ENCODE measurements around the gene BNIP2.

Gene BNIP2

DNA sequence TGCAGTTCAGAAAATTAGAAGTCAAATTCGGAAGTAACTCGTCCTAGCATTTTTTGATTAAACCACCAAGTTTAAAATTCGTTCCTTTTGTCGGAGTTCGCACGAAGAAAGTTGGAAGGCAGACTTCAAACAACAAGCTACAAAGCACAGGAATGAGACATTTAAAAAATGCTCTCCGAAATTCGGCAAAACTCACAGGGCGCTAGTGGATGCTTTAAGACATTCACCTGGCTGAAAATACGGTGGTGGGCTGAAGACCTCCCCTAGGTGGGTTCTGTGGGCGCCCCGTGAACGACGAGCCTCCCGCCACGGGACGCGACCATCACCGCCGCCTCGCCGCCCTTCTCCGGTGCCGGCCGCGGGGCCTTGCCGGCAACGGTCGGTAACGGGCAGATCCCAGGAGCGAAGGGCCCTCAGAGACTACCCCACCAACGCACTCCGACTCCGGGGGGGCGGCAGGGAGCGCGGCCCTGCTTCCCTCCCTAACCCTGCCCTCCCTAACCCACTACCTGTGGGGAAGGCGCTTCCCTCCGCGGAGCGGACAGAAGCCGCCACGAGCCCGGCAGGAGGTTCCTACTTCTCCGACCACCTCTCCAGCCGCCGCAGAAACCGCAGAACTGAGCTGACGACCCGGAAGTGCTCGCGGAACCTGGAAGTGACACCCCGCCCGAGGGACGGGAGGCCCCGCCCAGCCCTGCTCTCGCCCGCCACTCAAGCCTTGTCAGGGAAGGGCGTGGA is 32.1 kb downstream of the BNIP2 start, which contains the start of gene GTF2A2 (continued):
- no peak for TF ChIP-seq HOXD13 (CRISPR knock-in tag; IDR thresholded peaks at IDR 0.05; ENCODE audit: borderline replicate concordance)
- peak; percentile 76 for TF ChIP-seq SP3 (tag by site-specific recombination; IDR thresholded peaks at IDR 0.05)
- no peak for TF ChIP-seq MZF1 (tag by site-specific recombination; IDR thresholded peaks at IDR 0.05; ENCODE audit: borderline replicate concordance)
- TF ChIP-seq ZNF133 (tag by site-specific recombination; IDR thresholded peaks at IDR 0.05), result no peak
- TF ChIP-seq ZNF596 (tag by site-specific recombination; IDR thresholded peaks at IDR 0.05), result no peak
- TF ChIP-seq REPIN1 (tag by site-specific recombination; IDR thresholded peaks at IDR 0.05; ENCODE audit: low read depth), result no peak
- no peak for TF ChIP-seq ZNF221 (tag by site-specific recombination; IDR thresholded peaks at IDR 0.05; ENCODE audit: borderline replicate concordance)
- TF ChIP-seq ZNF658 (tag by site-specific recombination; IDR thresholded peaks at IDR 0.05), result no peak
- peak; percentile 34; the same call in 1 of the 2 replicates for TF ChIP-seq ZNF2 (tag by site-specific recombination; IDR thresholded peaks at IDR 0.05)
- TF ChIP-seq ZNF548 (tag by site-specific recombination; IDR thresholded peaks at IDR 0.05), result no peak

DNA sequence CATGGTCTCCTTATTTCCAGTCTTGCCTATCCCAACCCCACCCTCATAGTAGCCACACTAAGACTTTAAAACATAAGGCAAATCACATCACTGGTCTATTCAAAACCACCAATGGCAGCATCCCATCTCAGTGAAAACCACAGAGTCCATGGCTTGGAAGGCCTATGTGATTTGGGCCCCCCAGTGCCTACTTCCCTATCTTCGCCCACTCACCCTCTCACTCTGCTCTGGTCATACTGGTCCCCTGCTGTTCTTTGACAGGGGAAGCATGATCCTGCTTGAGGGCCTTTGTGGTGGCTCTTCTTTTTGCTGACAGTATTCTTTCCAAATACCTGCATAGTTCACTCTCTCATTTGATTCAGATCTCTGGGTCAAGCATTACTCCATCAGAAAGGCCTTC is 35.1 kb downstream of the BNIP2 start:
- Histone ChIP-seq H3K4me1 (ENCODE audit: control insufficient read depth, insufficient read depth, low read length) (no peaks in the 10 kb centered on the region), H3K27ac (ENCODE audit: extremely low read depth, low read depth, low read length) (no peak overlapping the region), H3K36me3 (ENCODE audit: control insufficient read depth in 2 of 2, insufficient read depth in 1 of 2, low read length in 2 of 2) (peaks cover 6 to 52% of the 10 kb centered on the region in 2 experiments), H3K4me3 (ENCODE audit: low read depth, low read length) (no peak overlapping the region), H3K9me3 (ENCODE audit: control insufficient read depth, insufficient read depth, low read depth, low read length) (no peaks in the 10 kb centered on the region)
- CTCF ChIA-PET, result no interaction called here
- TF ChIP-seq ZNF529 (tag by site-specific recombination; IDR thresholded peaks at IDR 0.05; ENCODE audit: insufficient replicate concordance) (no peak), YY1 (tag by site-specific recombination; IDR thresholded peaks at IDR 0.05) (no peak), ZNF701 (tag by site-specific recombination; IDR thresholded peaks at IDR 0.05) (no peak), ZNF521 (tag by site-specific recombination; IDR thresholded peaks at IDR 0.05) (no peak), ZNF404 (tag by site-specific recombination; IDR thresholded peaks at IDR 0.05) (no peak), FEZF1 (tag by site-specific recombination; IDR thresholded peaks at IDR 0.05) (no peak), ZNF138 (tag by site-specific recombination; IDR thresholded peaks at IDR 0.05; ENCODE audit: borderline replicate concordance) (no peak), ZNF223 (tag by site-specific recombination; IDR thresholded peaks at IDR 0.05) (no peak), IKZF3 (tag by site-specific recombination; IDR thresholded peaks at IDR 0.05) (no peak), ZNF830 (tag by site-specific recombination; IDR thresholded peaks at IDR 0.05; ENCODE audit: low read depth) (no peak)
- TF ChIP-seq, protein P1, sequence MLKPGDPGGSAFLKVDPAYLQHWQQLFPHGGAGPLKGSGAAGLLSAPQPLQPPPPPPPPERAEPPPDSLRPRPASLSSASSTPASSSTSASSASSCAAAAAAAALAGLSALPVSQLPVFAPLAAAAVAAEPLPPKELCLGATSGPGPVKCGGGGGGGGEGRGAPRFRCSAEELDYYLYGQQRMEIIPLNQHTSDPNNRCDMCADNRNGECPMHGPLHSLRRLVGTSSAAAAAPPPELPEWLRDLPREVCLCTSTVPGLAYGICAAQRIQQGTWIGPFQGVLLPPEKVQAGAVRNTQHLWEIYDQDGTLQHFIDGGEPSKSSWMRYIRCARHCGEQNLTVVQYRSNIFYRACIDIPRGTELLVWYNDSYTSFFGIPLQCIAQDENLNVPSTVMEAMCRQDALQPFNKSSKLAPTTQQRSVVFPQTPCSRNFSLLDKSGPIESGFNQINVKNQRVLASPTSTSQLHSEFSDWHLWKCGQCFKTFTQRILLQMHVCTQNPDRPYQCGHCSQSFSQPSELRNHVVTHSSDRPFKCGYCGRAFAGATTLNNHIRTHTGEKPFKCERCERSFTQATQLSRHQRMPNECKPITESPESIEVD (tag by site-specific recombination; IDR thresholded peaks at IDR 0.05), result no peak
- TF ChIP-seq, protein P2, sequence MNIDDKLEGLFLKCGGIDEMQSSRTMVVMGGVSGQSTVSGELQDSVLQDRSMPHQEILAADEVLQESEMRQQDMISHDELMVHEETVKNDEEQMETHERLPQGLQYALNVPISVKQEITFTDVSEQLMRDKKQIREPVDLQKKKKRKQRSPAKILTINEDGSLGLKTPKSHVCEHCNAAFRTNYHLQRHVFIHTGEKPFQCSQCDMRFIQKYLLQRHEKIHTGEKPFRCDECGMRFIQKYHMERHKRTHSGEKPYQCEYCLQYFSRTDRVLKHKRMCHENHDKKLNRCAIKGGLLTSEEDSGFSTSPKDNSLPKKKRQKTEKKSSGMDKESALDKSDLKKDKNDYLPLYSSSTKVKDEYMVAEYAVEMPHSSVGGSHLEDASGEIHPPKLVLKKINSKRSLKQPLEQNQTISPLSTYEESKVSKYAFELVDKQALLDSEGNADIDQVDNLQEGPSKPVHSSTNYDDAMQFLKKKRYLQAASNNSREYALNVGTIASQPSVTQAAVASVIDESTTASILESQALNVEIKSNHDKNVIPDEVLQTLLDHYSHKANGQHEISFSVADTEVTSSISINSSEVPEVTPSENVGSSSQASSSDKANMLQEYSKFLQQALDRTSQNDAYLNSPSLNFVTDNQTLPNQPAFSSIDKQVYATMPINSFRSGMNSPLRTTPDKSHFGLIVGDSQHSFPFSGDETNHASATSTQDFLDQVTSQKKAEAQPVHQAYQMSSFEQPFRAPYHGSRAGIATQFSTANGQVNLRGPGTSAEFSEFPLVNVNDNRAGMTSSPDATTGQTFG (tag by site-specific recombination; IDR thresholded peaks at IDR 0.05; ENCODE audit: borderline replicate concordance), result no peak
- TF ChIP-seq, protein P3, sequence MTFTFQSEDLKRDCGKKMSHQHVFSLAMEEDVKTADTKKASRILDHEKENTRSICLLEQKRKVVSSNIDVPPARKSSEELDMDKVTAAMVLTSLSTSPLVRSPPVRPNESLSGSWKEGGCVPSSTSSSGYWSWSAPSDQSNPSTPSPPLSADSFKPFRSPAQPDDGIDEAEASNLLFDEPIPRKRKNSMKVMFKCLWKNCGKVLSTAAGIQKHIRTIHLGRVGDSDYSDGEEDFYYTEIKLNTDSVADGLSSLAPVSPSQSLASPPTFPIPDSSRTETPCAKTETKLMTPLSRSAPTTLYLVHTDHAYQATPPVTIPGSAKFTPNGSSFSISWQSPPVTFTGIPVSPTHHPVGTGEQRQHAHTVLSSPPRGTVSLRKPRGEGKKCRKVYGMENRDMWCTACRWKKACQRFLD (tag by site-specific recombination; IDR thresholded peaks at IDR 0.05), result no peak
- TF ChIP-seq, protein P4, sequence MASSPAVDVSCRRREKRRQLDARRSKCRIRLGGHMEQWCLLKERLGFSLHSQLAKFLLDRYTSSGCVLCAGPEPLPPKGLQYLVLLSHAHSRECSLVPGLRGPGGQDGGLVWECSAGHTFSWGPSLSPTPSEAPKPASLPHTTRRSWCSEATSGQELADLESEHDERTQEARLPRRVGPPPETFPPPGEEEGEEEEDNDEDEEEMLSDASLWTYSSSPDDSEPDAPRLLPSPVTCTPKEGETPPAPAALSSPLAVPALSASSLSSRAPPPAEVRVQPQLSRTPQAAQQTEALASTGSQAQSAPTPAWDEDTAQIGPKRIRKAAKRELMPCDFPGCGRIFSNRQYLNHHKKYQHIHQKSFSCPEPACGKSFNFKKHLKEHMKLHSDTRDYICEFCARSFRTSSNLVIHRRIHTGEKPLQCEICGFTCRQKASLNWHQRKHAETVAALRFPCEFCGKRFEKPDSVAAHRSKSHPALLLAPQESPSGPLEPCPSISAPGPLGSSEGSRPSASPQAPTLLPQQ (tag by site-specific recombination; IDR thresholded peaks at IDR 0.05), result no peak
- TF ChIP-seq, protein P5, sequence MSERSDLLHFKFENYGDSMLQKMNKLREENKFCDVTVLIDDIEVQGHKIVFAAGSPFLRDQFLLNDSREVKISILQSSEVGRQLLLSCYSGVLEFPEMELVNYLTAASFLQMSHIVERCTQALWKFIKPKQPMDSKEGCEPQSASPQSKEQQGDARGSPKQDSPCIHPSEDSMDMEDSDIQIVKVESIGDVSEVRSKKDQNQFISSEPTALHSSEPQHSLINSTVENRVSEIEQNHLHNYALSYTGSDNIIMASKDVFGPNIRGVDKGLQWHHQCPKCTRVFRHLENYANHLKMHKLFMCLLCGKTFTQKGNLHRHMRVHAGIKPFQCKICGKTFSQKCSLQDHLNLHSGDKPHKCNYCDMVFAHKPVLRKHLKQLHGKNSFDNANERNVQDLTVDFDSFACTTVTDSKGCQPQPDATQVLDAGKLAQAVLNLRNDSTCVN (tag by site-specific recombination; optimal IDR thresholded peaks at IDR 0.05), result no peak
- POLR2A ChIA-PET, result no interaction called here

All from HEK293 (cell line).